ENCODE results near the gene EYA3.

EYA3 gene, protein sequence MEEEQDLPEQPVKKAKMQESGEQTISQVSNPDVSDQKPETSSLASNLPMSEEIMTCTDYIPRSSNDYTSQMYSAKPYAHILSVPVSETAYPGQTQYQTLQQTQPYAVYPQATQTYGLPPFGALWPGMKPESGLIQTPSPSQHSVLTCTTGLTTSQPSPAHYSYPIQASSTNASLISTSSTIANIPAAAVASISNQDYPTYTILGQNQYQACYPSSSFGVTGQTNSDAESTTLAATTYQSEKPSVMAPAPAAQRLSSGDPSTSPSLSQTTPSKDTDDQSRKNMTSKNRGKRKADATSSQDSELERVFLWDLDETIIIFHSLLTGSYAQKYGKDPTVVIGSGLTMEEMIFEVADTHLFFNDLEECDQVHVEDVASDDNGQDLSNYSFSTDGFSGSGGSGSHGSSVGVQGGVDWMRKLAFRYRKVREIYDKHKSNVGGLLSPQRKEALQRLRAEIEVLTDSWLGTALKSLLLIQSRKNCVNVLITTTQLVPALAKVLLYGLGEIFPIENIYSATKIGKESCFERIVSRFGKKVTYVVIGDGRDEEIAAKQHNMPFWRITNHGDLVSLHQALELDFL

DNA sequence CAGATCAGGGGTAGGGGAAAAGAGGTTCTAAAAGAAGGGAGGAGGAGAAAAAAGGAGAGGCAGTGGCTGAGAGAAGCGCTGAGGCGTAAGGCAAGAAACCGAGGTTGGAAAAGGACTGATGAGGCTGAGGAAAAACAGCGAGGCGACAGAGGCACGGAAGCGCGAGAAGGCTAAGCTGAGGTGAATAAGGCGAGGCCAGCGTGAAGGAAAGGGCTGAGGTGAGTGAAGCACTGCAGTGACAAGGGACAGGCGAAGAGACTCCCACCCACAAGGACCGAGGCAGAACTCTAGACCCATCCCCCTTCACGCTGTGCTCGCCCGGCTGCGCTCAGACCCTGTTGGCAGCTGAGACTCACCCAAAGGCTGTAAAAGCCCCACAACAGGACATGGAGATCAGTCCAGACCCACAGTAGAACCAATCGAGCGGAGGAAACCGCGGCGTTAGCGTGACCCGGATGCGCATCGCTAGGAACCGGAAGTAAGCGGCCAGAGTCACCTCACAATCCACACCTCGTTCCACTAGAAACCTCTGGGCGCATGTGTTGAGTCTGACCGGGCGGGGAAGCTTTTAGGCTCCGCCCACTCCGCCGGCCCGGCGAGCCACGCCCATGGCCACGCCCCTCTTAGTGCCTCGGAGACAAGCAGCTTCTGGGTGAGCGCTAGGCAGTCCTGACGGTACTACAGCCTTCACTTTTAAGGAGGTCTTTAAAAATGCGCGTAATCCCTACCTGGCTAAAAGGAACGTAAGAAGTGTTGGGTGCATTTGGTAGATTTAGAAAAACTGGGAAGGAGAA, at the start of gene EYA3:
Gene EYA3 (minus strand): TSS at position 443 of the 794 bp plus-strand sequence. CDS start 30,584 bp downstream, outside the sequence.
- TF ChIP-seq CTCF (conservative IDR thresholded peaks at IDR 0.05; ENCODE audit: low read depth) = no peak
- ChIA-PET POLR2A (ENCODE audit: low non-redundant PET) (interaction anchor here (0.6 to 1.0 kb wide), 5 partner anchors 10 to 105 kb away, joined by 3 to 5 read pairs (median 4); no protein-coding TSS in a partner anchor), CTCF (interaction anchor here (0.5 to 1.5 kb wide), 3 partner anchors 48 to 121 kb away, joined by 3 to 6 read pairs (median 4); no protein-coding TSS in a partner anchor)
- DNase-seq (ENCODE audit: low spot score) = peak; percentile 99
- H3K27ac ChIP-seq = peak within 1 kb of the TSS; percentile 94

DNA sequence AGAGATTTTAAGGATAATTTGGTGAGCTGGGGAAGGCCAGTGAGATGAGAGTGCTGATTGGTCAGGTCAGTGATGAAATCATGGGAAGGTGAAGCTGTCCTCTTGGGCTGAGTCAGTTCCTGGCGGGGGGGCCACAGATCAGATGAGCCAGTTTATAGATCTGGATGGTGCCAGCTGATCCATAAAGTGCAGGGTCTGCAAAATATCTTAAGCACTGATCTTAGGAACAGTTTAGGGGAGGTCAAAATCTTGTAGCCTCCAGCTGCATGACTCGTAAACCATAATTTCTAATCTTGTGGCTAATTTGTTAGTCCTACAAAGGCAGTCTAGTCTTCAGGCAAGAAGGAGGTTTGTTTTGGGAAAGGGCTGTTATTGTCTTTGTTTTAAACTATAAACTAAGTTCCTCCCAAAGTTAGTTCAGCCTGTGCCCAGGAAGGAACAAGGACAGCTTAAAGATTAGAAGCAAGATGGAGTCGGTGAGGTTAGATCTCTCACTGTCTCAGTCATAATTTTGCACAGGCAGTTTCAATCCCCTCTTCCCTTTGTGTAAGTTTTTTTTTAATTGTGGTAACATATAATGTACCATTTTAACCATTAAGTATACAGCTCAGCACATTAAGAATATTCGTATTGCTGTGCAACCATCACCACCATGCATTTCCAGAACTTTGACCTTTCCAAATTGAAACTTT, 48.7 kb upstream of the EYA3 start:
- no peak for TF ChIP-seq CTCF (conservative IDR thresholded peaks at IDR 0.05; ENCODE audit: low read depth)
- no peak for DNase-seq (ENCODE audit: low spot score)
- H3K27ac ChIP-seq = no peak overlapping the region
- ChIA-PET CTCF (interaction anchor here (0.5 kb wide), 1 partner anchor 406 kb away, joined by 3 read pairs; no protein-coding TSS in a partner anchor), POLR2A (ENCODE audit: low non-redundant PET) (no interaction called here)

GRCh38 chr1:28136169-28136921, 47.9 kb upstream of the EYA3 start:
- DNase-seq (ENCODE audit: low spot score) = no peak
- ChIA-PET CTCF (interaction anchor here (0.5 kb wide), 1 partner anchor 406 kb away, joined by 3 read pairs; no protein-coding TSS in a partner anchor), POLR2A (ENCODE audit: low non-redundant PET) (interaction anchor here (0.6 kb wide), 2 partner anchors 369 to 974 kb away, joined by 3 to 4 read pairs; no protein-coding TSS in a partner anchor)
- TF ChIP-seq CTCF (conservative IDR thresholded peaks at IDR 0.05; ENCODE audit: low read depth) = no peak
- H3K27ac ChIP-seq = no peak overlapping the region

- ChIA-PET CTCF (no interaction called here), POLR2A (ENCODE audit: low non-redundant PET) (interaction anchor here (0.6 kb wide), 2 partner anchors 370 to 974 kb away, joined by 3 to 4 read pairs; no protein-coding TSS in a partner anchor)
- DNase-seq (ENCODE audit: low spot score) = peak; percentile 74
- H3K27ac ChIP-seq = no peak overlapping the region
- TF ChIP-seq CTCF (conservative IDR thresholded peaks at IDR 0.05; ENCODE audit: low read depth) = no peak
Measured at GRCh38 chr1:28135371-28136168, 47.2 kb upstream of the EYA3 start.

- ChIA-PET POLR2A (ENCODE audit: low non-redundant PET) (no interaction called here), CTCF (no interaction called here)
- no peak for TF ChIP-seq CTCF (conservative IDR thresholded peaks at IDR 0.05; ENCODE audit: low read depth)
- no peak overlapping the region for H3K27ac ChIP-seq
- DNase-seq (ENCODE audit: low spot score) = no peak
Measured at GRCh38 chr1:28134651-28135207, 46.3 kb upstream of the EYA3 start.
